HepG2 (cell line): ENCODE measurements around the gene ZNF280A. TPM values are rescaled to one million over a fixed set of nuclear protein-coding genes. Genes with fewer than 3 reads are reported as not detected.

Experiments
- ATAC-seq: fragments of 200-7000 bp; cut with Tn5 transposase; 3 replicates; pipeline ENCODE4 v1.9.1; 2020; ENCODE audit warnings: mild to moderate bottlenecking, moderate library complexity
- BruUV-seq: library from RNA; stranded (reverse); fragments of 400-500 nt; replicated peaks from 2 replicates; lab custom pipeline; 2021; lab: Mats Ljungman, UMichigan
- CTCF ChIA-PET: fragments of 300-600 bp; formaldehyde crosslinking; extraction: SDS; loops from one replicate; lab custom pipeline; 2021; ENCODE audit warnings: low total read pairs, inconsistent platforms, low intra/inter-chr PET ratio; lab: Yijun Ruan, JAX
- POLR2A ChIA-PET: fragments of 350-600 bp; sonication (Branson Sonifier 250); formaldehyde crosslinking; loops from one replicate; lab custom pipeline; 2020; ENCODE audit warnings: antibody characterized with exemption, inconsistent platforms; lab: Yijun Ruan, JAX
- DNase-seq: peaks from one replicate; pipeline ENCODE4 v3.0.0-alpha.2; 2015; ENCODE audit warnings: low spot score
- FAIRE-seq: peaks from 3 replicates; lab custom pipeline; 2011; peaks lifted over from hg19 to GRCh38; lab: Jason Lieb, UNC
- H2AFZ ChIP-seq: one replicate; pipeline ENCODE4 v1.6.1; 2011; ENCODE audit warnings: low read length, inconsistent platforms
- H3K27ac ChIP-seq: fragments of 300-600 bp; 3 replicates; pipeline ENCODE4 v1.8.0; 2011; ENCODE audit warnings: mixed run types, mild to moderate bottlenecking, mixed read lengths, low read length, inconsistent platforms; ENCODE audit not compliant: insufficient read depth; ENCODE audit errors: extremely low read length
- H3K27me3 ChIP-seq, 2 experiments: fragments of 200-600 bp in 1 of 2; 2 replicates in 1 of 2; 3 replicates in 1 of 2; pipeline versions ENCODE4 v1.6.0 to v1.8.0; 2011; ENCODE audit warnings: low read length in 2 of 2, mild to moderate bottlenecking in 2 of 2, moderate library complexity in 2 of 2, inconsistent platforms in 1 of 2; ENCODE audit not compliant: insufficient read depth in 2 of 2, control insufficient read depth in 1 of 2
- H3K36me3 ChIP-seq, 2 experiments: fragments of 200-600 bp in 1 of 2; replicated peaks in 1 of 2; 2 replicates in 1 of 2; 3 replicates in 1 of 2; pipeline versions ENCODE4 v1.5.1 to v1.8.0; 2011; ENCODE audit warnings: low read length in 2 of 2, inconsistent platforms in 1 of 2; ENCODE audit not compliant: insufficient read depth in 2 of 2, control insufficient read depth in 1 of 2
- H3K4me1 ChIP-seq: 2 replicates; pipeline ENCODE4 v1.5.1; 2012; ENCODE audit warnings: low read length, inconsistent platforms; ENCODE audit not compliant: insufficient read depth
- H3K4me2 ChIP-seq: 2 replicates; pipeline ENCODE4 v1.6.0; 2011; ENCODE audit warnings: low read depth, low read length, inconsistent platforms
- H3K4me3 ChIP-seq, 3 experiments: fragments of 200-600 bp in 1 of 3; sonication (generic), shearing (Covaris generic) in 1 of 3; replicated peaks in 1 of 3; 2 replicates each; pipeline ENCODE4 v1.5.1; 2011 to 2016; ENCODE audit warnings: low read length in 3 of 3, inconsistent platforms in 2 of 3, low read depth in 2 of 3, mild to moderate bottlenecking in 2 of 3, control low read depth in 1 of 3, mixed read lengths in 1 of 3; ENCODE audit not compliant: insufficient read depth in 1 of 3
- H3K79me2 ChIP-seq: one replicate; pipeline ENCODE4 v1.6.1; 2011; ENCODE audit warnings: low read length, inconsistent platforms; ENCODE audit not compliant: insufficient read depth
- H3K9ac ChIP-seq: 2 replicates; pipeline ENCODE4 v1.6.0; 2011; ENCODE audit warnings: mild to moderate bottlenecking, low read depth, low read length, inconsistent platforms; ENCODE audit not compliant: insufficient read depth
- H3K9me3 ChIP-seq: 2 replicates; pipeline ENCODE4 v1.5.1; 2012; ENCODE audit warnings: mild to moderate bottlenecking, low read length
- H4K20me1 ChIP-seq: 2 replicates; pipeline ENCODE4 v1.6.0; 2011; ENCODE audit warnings: inconsistent platforms, mild to moderate bottlenecking, low read length, moderate library complexity; ENCODE audit not compliant: insufficient read depth
- AFF4 ChIP-seq: sonication (generic); formaldehyde crosslinking; IDR thresholded peaks from 2 replicates; pipeline ENCODE4 v1.4.0; 2020; ENCODE audit warnings: missing genetic modification reagents
- ARNT ChIP-seq: fragments of 450-650 bp; IDR thresholded peaks from 2 replicates; pipeline ENCODE4 v1.6.1; 2017
- RFX5 ChIP-seq: IDR thresholded peaks from 2 replicates; pipeline ENCODE4 v1.6.1; 2011; ENCODE audit warnings: low read depth, low read length, improper control_type of control experiment
- SAP130 ChIP-seq: IDR thresholded peaks from 2 replicates; pipeline ENCODE4 v1.6.1; 2016; ENCODE audit warnings: low read depth
- ZBTB4 ChIP-seq: sonication (generic); formaldehyde crosslinking; IDR thresholded peaks from 2 replicates; pipeline ENCODE4 v1.4.0; 2020; ENCODE audit warnings: missing genetic modification reagents, mild to moderate bottlenecking, borderline replicate concordance
- ZNF124 ChIP-seq: sonication (generic); formaldehyde crosslinking; IDR thresholded peaks from 2 replicates; pipeline ENCODE4 v1.4.0; 2020; ENCODE audit warnings: missing genetic modification reagents
- ZNF318 ChIP-seq: sonication (generic); formaldehyde crosslinking; IDR thresholded peaks from 2 replicates; pipeline ENCODE4 v1.4.0; 2020; ENCODE audit warnings: mild to moderate bottlenecking, missing genetic modification reagents
- WGBS: methylation state at CpG from one replicate; pipeline ENCODE4 v1.1.6; 2017; ENCODE audit warnings: low lambda C conversion rate; 5-methylcytosine and 5-hydroxymethylcytosine counted together
- in situ Hi-C: cut with HindIII; loops from 2 replicates; pipeline ENCODE4 v1.10.0; 2017; ENCODE audit warnings: low pct_unique_long_range_greater_than_20kb; ENCODE audit not compliant: extremely low pct_ligation_motif_present
- intact Hi-C: fragments of 100-400 bp; cut with micrococcal nuclease; formaldehyde crosslinking; loops from one replicate; pipeline ENCODE4 v1.10.0; 2022; ENCODE audit not compliant: unreplicated experiment
- polyA plus RNA-seq, 8 experiments: library from polyadenylated mRNA; depleted of rRNA in 3 of 8; stranded (reverse) in 7 of 8; unstranded in 1 of 8; fragments of >200 nt; fragmentation: Illumina TruSeq in 4 of 8; extraction: Trizol in 4 of 8; gene quantifications; 2 replicates each; pipeline versions ENCODE4 v1.2.1 to v1.2.3, GENCODE V29; 2011 to 2016; ENCODE audit warnings: low read depth in 4 of 8, missing spikeins in 1 of 8, mixed read lengths in 1 of 8; ENCODE audit not compliant: insufficient read depth in 1 of 8
- total RNA-seq, 5 experiments: library from RNA; depleted of rRNA; stranded (reverse); fragments of >200 nt; fragmentation: Illumina TruSeq; extraction: Trizol; gene quantifications; 2 replicates each; pipeline ENCODE4 v1.2.3, GENCODE V29; 2016; ENCODE audit warnings: low read depth in 1 of 5

The ZNF280A gene
- total and polyA plus RNA-seq, 2 of the 13 experiments (the other 11 are each of a cell fraction or from before 2014, with no cell fraction given): 1.4 to 2.9 TPM

GRCh38 chr22:22550789-22551434 is 30.8 kb upstream of the ZNF280A start (continued):
- no peak for TF ChIP-seq RFX5
- TF ChIP-seq, all 625 proteins: peak for 0

GRCh38 chr22:22548910-22549309 is 28.8 kb upstream of the ZNF280A start:
- H3K27ac ChIP-seq: no peak overlapping the region
- no peaks in the 10 kb centered on the region for H3K36me3 ChIP-seq
- WGBS: 0% methylated on average over 1 of the region's 1 CpG
- FAIRE-seq: no peak
- H3K27me3 ChIP-seq: peaks cover 0 to 13% of the 10 kb centered on the region in 2 experiments; a peak in 2 of 5 replicates
- H3K9ac ChIP-seq: no peak overlapping the region
- intact Hi-C loops: no loop called here
- H2AFZ ChIP-seq: no peak overlapping the region
- DNase-seq: no peak
- no peaks in the 10 kb centered on the region for H3K4me1 ChIP-seq
- ChIA-PET POLR2A (no interaction called here), CTCF (no interaction called here)
- no peaks in the 10 kb centered on the region for H4K20me1 ChIP-seq
- H3K79me2 ChIP-seq: no peaks in the 10 kb centered on the region
- no TSS peak for BruUV-seq
- no peaks in the 10 kb centered on the region for H3K9me3 ChIP-seq
- in situ Hi-C loops: no loop called here
- no peak overlapping the region for H3K4me2 ChIP-seq
- no peak overlapping the region for H3K4me3 ChIP-seq
- ATAC-seq: no peak
- no peak for TF ChIP-seq ZBTB4 (CRISPR knock-in tag)
- no peak for TF ChIP-seq ARNT
- no peak for TF ChIP-seq AFF4 (CRISPR knock-in tag)
- TF ChIP-seq SAP130 (CRISPR knock-in tag): no peak
- TF ChIP-seq ZNF124 (CRISPR knock-in tag): no peak
- no peak for TF ChIP-seq ZNF318 (CRISPR knock-in tag)
